NAMALWA (cell line): ENCODE measurements around the gene ASTL.
"Not testable (repeated sequence)": the region's sequence is repeated elsewhere in the genome, so short reads cannot be mapped to it uniquely, and the experiment has no call there.

ENCODE experiments used
- DNase-seq: peaks from one replicate; pipeline ENCODE4 v3.0.0-alpha.2; 2015; ENCODE audit warnings: low spot score

Gene ASTL

DNA sequence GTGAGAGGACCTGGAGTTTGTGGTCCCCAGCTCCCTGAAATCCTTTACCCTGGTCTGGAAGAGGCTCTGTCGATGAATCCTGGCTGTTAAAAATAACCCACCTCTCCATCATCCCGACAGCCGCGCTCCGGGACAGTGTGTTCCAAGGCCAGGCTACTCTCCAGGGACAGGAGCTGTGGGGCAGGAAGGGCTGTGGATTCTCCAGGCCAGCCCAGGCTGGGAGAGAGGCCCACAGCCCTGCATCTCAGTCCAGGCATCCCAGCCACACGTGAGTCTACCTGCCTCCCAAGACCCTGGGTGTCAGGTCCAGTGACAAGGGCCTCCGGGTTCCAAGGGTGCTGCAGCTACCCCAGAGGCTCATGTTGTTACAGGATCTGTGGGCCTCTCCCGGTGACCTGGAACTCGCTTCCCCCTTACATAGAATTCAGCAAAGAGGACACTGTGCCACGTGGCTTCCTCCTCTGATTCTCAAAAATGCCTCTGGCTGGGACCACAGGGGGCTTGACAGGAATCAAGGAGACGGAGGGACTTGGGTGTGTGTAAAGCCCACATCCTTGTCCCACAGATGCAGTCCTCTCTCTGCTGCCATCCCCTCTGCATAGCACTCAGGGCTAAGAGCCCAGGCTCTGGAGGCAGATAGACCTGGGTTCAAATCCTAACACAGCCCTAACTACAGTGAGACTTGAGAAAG is 39.3 kb downstream of the ASTL start:
- DNase-seq = no peak

DNA sequence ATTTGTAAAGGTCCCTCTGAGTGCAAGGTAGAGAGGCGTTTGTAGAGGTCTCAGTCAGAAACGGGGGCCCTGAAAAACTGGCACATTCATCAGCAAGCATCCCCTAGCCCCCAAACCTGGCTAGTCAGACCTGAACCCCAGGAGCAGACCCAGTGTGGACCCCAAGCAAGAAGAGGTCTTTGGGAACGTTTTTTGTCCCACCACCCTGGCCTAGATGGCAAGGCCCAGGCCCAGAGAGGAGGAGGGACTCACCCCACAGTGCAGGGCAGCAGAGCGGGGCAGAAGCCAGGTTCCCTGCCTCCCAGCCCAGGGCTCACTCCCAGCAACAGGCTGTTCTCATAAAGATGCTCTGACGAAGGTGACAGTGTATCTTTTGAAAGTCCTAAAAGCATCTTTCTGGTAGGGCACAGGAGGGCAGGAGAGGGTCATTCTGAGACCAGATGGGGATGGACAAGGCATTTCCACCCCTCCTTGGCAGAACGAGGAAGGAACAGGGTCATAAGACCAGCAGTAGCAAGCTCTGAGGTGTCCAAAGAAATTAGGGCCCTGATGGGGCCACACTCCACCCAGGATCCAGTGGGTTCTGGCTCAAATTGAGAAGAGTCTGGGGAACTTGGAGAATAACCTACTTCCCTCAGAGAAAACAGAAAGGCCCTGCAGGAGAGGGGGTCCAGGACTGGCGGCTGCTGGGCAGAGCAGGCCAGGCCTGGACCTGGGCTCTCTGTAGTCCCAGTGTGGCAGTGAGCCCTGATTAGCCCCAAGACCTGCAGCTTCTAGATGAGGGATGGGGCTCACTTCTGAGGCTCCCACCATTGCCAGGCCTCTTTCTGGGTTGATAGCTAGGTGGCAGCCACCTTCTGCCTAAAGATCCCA is 40.1 kb downstream of the ASTL start:
- no peak for DNase-seq

DNA sequence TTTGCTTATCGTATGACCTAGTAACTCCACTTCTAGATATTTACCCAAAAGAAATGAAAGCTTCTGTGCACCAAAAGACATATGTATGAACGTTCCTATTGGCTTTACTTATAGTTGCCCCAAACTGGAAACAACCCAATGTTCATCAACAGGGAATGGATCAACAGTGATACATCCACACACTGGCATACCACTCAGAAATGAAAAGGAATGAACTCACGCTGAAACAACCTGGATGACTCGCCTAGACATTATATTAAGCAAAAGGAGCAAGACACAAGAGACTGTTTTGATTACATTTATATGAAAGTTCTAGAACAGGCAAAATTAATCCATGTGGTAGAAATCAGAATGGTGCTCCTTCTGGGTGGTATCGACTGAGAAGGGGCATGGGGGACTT is 40.9 kb downstream of the ASTL start:
- DNase-seq = no peak

GRCh38 chr2:96095116-96095636 is 43.1 kb downstream of the ASTL start:
- no peak for DNase-seq

GRCh38 chr2:96093528-96093927 is 44.8 kb downstream of the ASTL start:
- DNase-seq = no peak

GRCh38 chr2:96092951-96093350 is 45.4 kb downstream of the ASTL start:
- no peak for DNase-seq

GRCh38 chr2:96092573-96092877 is 45.8 kb downstream of the ASTL start:
- no peak for DNase-seq

- no peak for DNase-seq
These were observed 46.4 kb downstream of the ASTL start for GRCh38 chr2:96091711-96092572.

DNA sequence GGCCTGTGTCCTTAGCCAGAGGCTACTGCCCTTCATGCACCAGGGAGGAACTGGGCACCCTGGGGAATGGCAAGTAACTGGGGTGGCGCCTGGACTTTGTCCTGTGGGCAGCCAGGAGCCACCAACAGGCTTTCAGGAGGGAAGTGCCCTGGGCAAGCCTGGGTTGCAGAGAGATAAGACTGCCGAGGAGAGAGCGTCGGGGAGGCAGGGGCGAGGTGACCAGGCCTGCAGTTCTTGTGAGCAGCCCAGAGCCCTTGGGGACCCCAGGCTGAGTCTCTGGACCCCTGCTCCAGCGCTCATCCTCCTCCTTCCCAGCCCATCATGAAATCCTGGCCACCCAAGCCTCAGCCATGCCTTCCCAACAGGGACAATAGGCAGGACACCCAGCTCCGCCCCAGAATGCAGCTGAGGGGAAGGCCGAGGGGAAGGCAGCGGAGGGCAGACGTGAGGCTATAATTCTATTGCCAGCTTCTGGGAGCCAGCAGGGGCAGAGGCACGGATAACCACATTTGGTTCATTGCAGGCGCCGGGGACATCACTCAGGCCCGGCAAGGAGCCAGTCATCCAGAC is 47.1 kb downstream of the ASTL start:
- no peak for DNase-seq

GRCh38 chr2:96090196-96090926 is 47.9 kb downstream of the ASTL start:
- no peak for DNase-seq

- no peak for DNase-seq
These were observed 48.7 kb downstream of the ASTL start for GRCh38 chr2:96089356-96090195.

- DNase-seq = no peak
These were observed 49.7 kb downstream of the ASTL start for GRCh38 chr2:96088340-96089335.

GRCh38 chr2:96087130-96087529 is 51.2 kb downstream of the ASTL start:
- DNase-seq = no peak

- no peak for DNase-seq
These were observed 52.6 kb downstream of the ASTL start for GRCh38 chr2:96085541-96086355.

- DNase-seq = not testable (repeated sequence)
These were observed 53.3 kb downstream of the ASTL start for GRCh38 chr2:96084858-96085518.

GRCh38 chr2:96083989-96084857 is 54.1 kb downstream of the ASTL start:
- DNase-seq = no peak
